ENCODE results near the gene TFAP2C. TPM values are rescaled to one million over a fixed set of nuclear protein-coding genes. Genes with fewer than 3 reads are reported as not detected.

TFAP2C gene
- total and polyA plus RNA-seq, 9 of the 15 experiments (the other 6 are each of a cell fraction or from before 2014, with no cell fraction given) = 0.03 to 0.04 TPM; not detected in 7

- Histone ChIP-seq H3K27ac (ENCODE audit: extremely low read depth, low read depth, low read length) (no peak overlapping the region), H3K36me3 (ENCODE audit: control insufficient read depth, insufficient read depth, low read length) (no peaks in the 10 kb centered on the region), H3K9me3 (replicated peaks; ENCODE audit: control insufficient read depth, insufficient read depth, low read depth, low read length) (no peaks in the 10 kb centered on the region), H2AFZ (ENCODE audit: low read depth, low read length) (no peak overlapping the region), H3K4me1 (replicated peaks in 1 of 2; ENCODE audit: control insufficient read depth in 2 of 2, insufficient read depth in 2 of 2, low read length in 2 of 2) (no peaks in the 10 kb centered on the region), H3K27me3 (ENCODE audit: control insufficient read depth in 2 of 2, insufficient read depth in 2 of 2, low read length in 2 of 2) (peaks cover 5 to 25% of the 10 kb centered on the region in 2 experiments), H3K4me3 (no peak overlapping the region), H4K20me1 (replicated peaks; ENCODE audit: control insufficient read depth, insufficient read depth, low read length) (no peaks in the 10 kb centered on the region), H3K9me1 (ENCODE audit: control insufficient read depth, insufficient read depth, low read length) (no peaks in the 10 kb centered on the region), H3K79me2 (ENCODE audit: control insufficient read depth, insufficient read depth, low read length) (no peaks in the 10 kb centered on the region), H3K4me2 (ENCODE audit: insufficient read depth, low read length) (no peak overlapping the region), H3K9ac (ENCODE audit: insufficient read depth in 1 of 2, low read depth in 2 of 2, low read length in 2 of 2) (no peak overlapping the region)
- DNase-seq (ENCODE audit: extremely low read depth in 1 of 4, low spot score in 3 of 4) = no peak
- no TSS peak for BruUV-seq (replicated peaks)
- ChIA-PET POLR2A (interaction anchor here (0.7 kb wide), 1 partner anchor 1913 kb away, joined by 3 read pairs; no protein-coding TSS in a partner anchor), CTCF (ENCODE audit: low intra/inter-chr PET ratio) (no interaction called here)
- in situ Hi-C loops (cut with MboI) = loop anchor here (25.0 kb wide), 1 partner anchor 1934 kb away; no protein-coding TSS in a partner anchor
- intact Hi-C loops (cut with micrococcal nuclease) = no loop called here
- no peak for TF ChIP-seq TFAM (CRISPR knock-in tag; conservative IDR thresholded peaks at IDR 0.05)
- no peak for TF ChIP-seq TBP (optimal IDR thresholded peaks at IDR 0.05; ENCODE audit: low read depth, low read length)
- TF ChIP-seq CHD1 (IDR thresholded peaks at IDR 0.05; ENCODE audit: low read length) = no peak
- no peak for TF ChIP-seq HLTF (IDR thresholded peaks at IDR 0.05)
- TF ChIP-seq CUX1 (CRISPR knock-in tag; IDR thresholded peaks at IDR 0.05) = no peak
- no peak for TF ChIP-seq ZBTB43 (CRISPR knock-in tag; IDR thresholded peaks at IDR 0.05)
- no peak for TF ChIP-seq HDAC1 (IDR thresholded peaks at IDR 0.05)
- TF ChIP-seq PHF21A (IDR thresholded peaks at IDR 0.05; ENCODE audit: borderline replicate concordance, low read depth) = no peak
- no peak for TF ChIP-seq SMARCE1 (IDR thresholded peaks at IDR 0.05)
- TF ChIP-seq ESRRA (IDR thresholded peaks at IDR 0.05; ENCODE audit: borderline replicate concordance, low read depth) = no peak
- TF ChIP-seq ZKSCAN8 (CRISPR knock-in tag; IDR thresholded peaks at IDR 0.05) = no peak
- TF ChIP-seq NR1H2 (CRISPR knock-in tag; IDR thresholded peaks at IDR 0.05) = no peak
- no peak for TF ChIP-seq ZNF124 (CRISPR knock-in tag; IDR thresholded peaks at IDR 0.05)
- TF ChIP-seq BACH1 (tag; IDR thresholded peaks at IDR 0.05) = no peak
- TF ChIP-seq TBL1XR1 (IDR thresholded peaks at IDR 0.05; ENCODE audit: low read length in 2 of 2) = no peak
- WGBS (ENCODE audit: insufficient coverage, low coverage, missing lambda C conversion rate) = 2% methylated on average over 15 of the region's 17 CpGs
- ATAC-seq = no peak
- FAIRE-seq = no peak
Observed at GRCh38 chr20:56595746-56596475, 33.2 kb upstream of the TFAP2C start.

All from K562 (cell line).